GM21737 (cell line): ENCODE data around the gene TBC1D22A.

Experiments
- ATAC-seq: cut with Tn5 transposase; IDR thresholded peaks from one replicate; pipeline ENCODE4 v1.9.1; 2021; ENCODE audit warnings: mild to moderate bottlenecking, moderate library complexity; ENCODE audit not compliant: unreplicated experiment

Gene TBC1D22A

DNA sequence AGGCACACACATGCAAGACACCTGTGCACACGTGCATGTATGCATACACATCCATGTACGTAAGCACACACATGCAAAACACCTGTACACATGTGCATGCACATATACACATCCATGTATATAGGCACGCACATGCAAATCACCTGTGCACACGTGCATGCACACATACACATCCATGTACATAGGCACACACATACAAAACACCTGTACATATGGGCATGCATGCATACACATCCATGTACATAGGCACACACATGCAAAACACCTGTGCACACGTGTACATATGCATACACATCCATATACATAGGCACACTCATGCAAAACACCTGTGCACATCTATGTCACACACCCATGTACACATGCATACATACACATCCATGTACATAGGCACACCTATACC is 458.3 kb downstream of the TBC1D22A start:
- ATAC-seq: no peak

GRCh38 chr22:47221840-47222615 is 459.6 kb downstream of the TBC1D22A start:
- ATAC-seq: no peak
